Measurements from ENCODE around the gene SLC16A3.

SLC16A3 gene

GRCh38 chr17:82245134-82246039 lies 16.5 kb downstream of the SLC16A3 start:
- peaks cover 3% of the 10 kb centered on the region; the same call in 1 of the 2 replicates for H3K36me3 ChIP-seq (replicated peaks; ENCODE audit: insufficient read depth, low read length)
- no peaks in the 10 kb centered on the region for H4K20me1 ChIP-seq (ENCODE audit: insufficient read depth, low read length)
- H3K27ac ChIP-seq (ENCODE audit: low read length): no peak overlapping the region

GRCh38 chr17:82246040-82246364 lies 17.2 kb downstream of the SLC16A3 start:
- Histone ChIP-seq H4K20me1 (ENCODE audit: insufficient read depth, low read length) (no peaks in the 10 kb centered on the region), H3K36me3 (replicated peaks; ENCODE audit: insufficient read depth, low read length) (peaks cover 3% of the 10 kb centered on the region; the same call in 1 of the 2 replicates), H3F3A (ENCODE audit: insufficient read depth, low read length) (no peaks in the 10 kb centered on the region), H3K4me3 (ENCODE audit: low read length) (no peak overlapping the region), H3K27ac (ENCODE audit: low read length) (no peak overlapping the region), H3K27me3 (replicated peaks; ENCODE audit: insufficient read depth, low read length) (no peaks in the 10 kb centered on the region), H2AFZ (ENCODE audit: low read length) (no peak overlapping the region), H3K4me1 (ENCODE audit: low read length) (no peaks in the 10 kb centered on the region), H3K9me3 (replicated peaks; ENCODE audit: insufficient read depth, low read length) (no peaks in the 10 kb centered on the region), H3K79me2 (ENCODE audit: low read length) (peaks cover 65% of the 10 kb centered on the region), H3K4me2 (ENCODE audit: low read depth, low read length) (no peak overlapping the region), H3K9me2 (replicated peaks; ENCODE audit: insufficient read depth, low read length) (no peaks in the 10 kb centered on the region), H3K9ac (ENCODE audit: low read length) (no peak overlapping the region)
- no peak for TF ChIP-seq EZH2 (optimal IDR thresholded peaks at IDR 0.05; ENCODE audit: low read depth, low read length)
- no peak for TF ChIP-seq CTCF (IDR thresholded peaks at IDR 0.05; ENCODE audit: low read length)
- no peak for TF ChIP-seq EZH2phosphoT487 (IDR thresholded peaks at IDR 0.05; ENCODE audit: low read length)
- DNase-seq: no peak

More at GRCh38 chr17:82245134-82246039, 16.5 kb downstream of the SLC16A3 start:
- no peaks in the 10 kb centered on the region for H3K27me3 ChIP-seq (replicated peaks; ENCODE audit: insufficient read depth, low read length)
- H3F3A ChIP-seq (ENCODE audit: insufficient read depth, low read length): no peaks in the 10 kb centered on the region
- DNase-seq: no peak
- H3K4me1 ChIP-seq (ENCODE audit: low read length): no peaks in the 10 kb centered on the region
- H3K9ac ChIP-seq (ENCODE audit: low read length): no peak overlapping the region
- peaks cover 59% of the 10 kb centered on the region for H3K79me2 ChIP-seq (ENCODE audit: low read length)
- no peaks in the 10 kb centered on the region for H3K9me2 ChIP-seq (replicated peaks; ENCODE audit: insufficient read depth, low read length)
- no peaks in the 10 kb centered on the region for H3K9me3 ChIP-seq (replicated peaks; ENCODE audit: insufficient read depth, low read length)
- H3K4me3 ChIP-seq (ENCODE audit: low read length): no peak overlapping the region
- H3K4me2 ChIP-seq (ENCODE audit: low read depth, low read length): no peak overlapping the region
- no peak overlapping the region for H2AFZ ChIP-seq (ENCODE audit: low read length)
- TF ChIP-seq EZH2 (optimal IDR thresholded peaks at IDR 0.05; ENCODE audit: low read depth, low read length) (no peak), EZH2phosphoT487 (IDR thresholded peaks at IDR 0.05; ENCODE audit: low read length) (no peak)

- Histone ChIP-seq H3K27me3 (replicated peaks; ENCODE audit: insufficient read depth, low read length) (no peaks in the 10 kb centered on the region), H3K79me2 (ENCODE audit: low read length) (peaks cover 71% of the 10 kb centered on the region), H3K36me3 (replicated peaks; ENCODE audit: insufficient read depth, low read length) (peaks cover 9% of the 10 kb centered on the region; the same call in 1 of the 2 replicates), H3K9me2 (replicated peaks; ENCODE audit: insufficient read depth, low read length) (no peaks in the 10 kb centered on the region), H3K4me1 (ENCODE audit: low read length) (no peaks in the 10 kb centered on the region), H3F3A (ENCODE audit: insufficient read depth, low read length) (no peaks in the 10 kb centered on the region), H3K4me3 (ENCODE audit: low read length) (no peak overlapping the region), H3K27ac (ENCODE audit: low read length) (no peak overlapping the region), H3K9me3 (replicated peaks; ENCODE audit: insufficient read depth, low read length) (no peaks in the 10 kb centered on the region), H4K20me1 (ENCODE audit: insufficient read depth, low read length) (no peaks in the 10 kb centered on the region), H3K4me2 (ENCODE audit: low read depth, low read length) (no peak overlapping the region), H3K9ac (ENCODE audit: low read length) (no peak overlapping the region), H2AFZ (ENCODE audit: low read length) (no peak overlapping the region)
- DNase-seq: no peak
- TF ChIP-seq EZH2phosphoT487 (IDR thresholded peaks at IDR 0.05; ENCODE audit: low read length) (no peak), CTCF (IDR thresholded peaks at IDR 0.05; ENCODE audit: low read length) (no peak), EZH2 (optimal IDR thresholded peaks at IDR 0.05; ENCODE audit: low read depth, low read length) (no peak)
Measured at GRCh38 chr17:82246365-82247181, 17.7 kb downstream of the SLC16A3 start.

Measured in MM.1S (cell line).